GM19452 (cell line): Measurements from ENCODE around the gene C6orf15.

Experiments used
- ATAC-seq: cut with Tn5 transposase; IDR thresholded peaks from one replicate; pipeline ENCODE4 v1.9.1; 2021; ENCODE audit not compliant: unreplicated experiment

C6orf15 gene

GRCh38 chr6:31110825-31111582, 1.4 kb downstream of the C6orf15 start:
- no peak for ATAC-seq

- ATAC-seq = no peak
These were observed 5.3 kb downstream of the C6orf15 start for GRCh38 chr6:31107052-31107451.

- no peak for ATAC-seq
These were observed 9.2 kb downstream of the C6orf15 start for GRCh38 chr6:31103136-31103535.

GRCh38 chr6:31098449-31098938, 13.9 kb downstream of the C6orf15 start:
- no peak for ATAC-seq

GRCh38 chr6:31096656-31097055, 15.7 kb downstream of the C6orf15 start:
- ATAC-seq = no peak

GRCh38 chr6:31096215-31096614, 16.2 kb downstream of the C6orf15 start:
- no peak for ATAC-seq

GRCh38 chr6:31094389-31094881, 17.9 kb downstream of the C6orf15 start:
- ATAC-seq = no peak

- no peak for ATAC-seq
These were observed 19.4 kb downstream of the C6orf15 start for GRCh38 chr6:31092769-31093505.

- no peak for ATAC-seq
These were observed 20.1 kb downstream of the C6orf15 start for GRCh38 chr6:31092238-31092637.

GRCh38 chr6:31091680-31092079, 20.7 kb downstream of the C6orf15 start:
- no peak for ATAC-seq

GRCh38 chr6:31090973-31091364, 21.4 kb downstream of the C6orf15 start:
- ATAC-seq = no peak

- ATAC-seq = no peak
These were observed 22.0 kb downstream of the C6orf15 start for GRCh38 chr6:31090275-31090972.

GRCh38 chr6:31087494-31088089, 24.8 kb downstream of the C6orf15 start:
- ATAC-seq = no peak

- no peak for ATAC-seq
These were observed 25.5 kb downstream of the C6orf15 start for GRCh38 chr6:31086788-31087440.

- ATAC-seq = no peak
These were observed 28.5 kb downstream of the C6orf15 start for GRCh38 chr6:31083742-31084354.

GRCh38 chr6:31081872-31082271, 30.5 kb downstream of the C6orf15 start:
- ATAC-seq = no peak

- no peak for ATAC-seq
These were observed 32.6 kb downstream of the C6orf15 start for GRCh38 chr6:31079656-31080261.

- no peak for ATAC-seq
These were observed 35.8 kb downstream of the C6orf15 start for GRCh38 chr6:31076611-31077010.

- no peak for ATAC-seq
These were observed 36.8 kb downstream of the C6orf15 start for GRCh38 chr6:31075528-31075927.

- no peak for ATAC-seq
These were observed 38.0 kb downstream of the C6orf15 start for GRCh38 chr6:31074401-31074800.
